Measurements from ENCODE around the gene YY1. TPM values are rescaled to one million over a fixed set of nuclear protein-coding genes. Genes with fewer than 3 reads are reported as not detected.

The YY1 gene
- total RNA-seq, 1 donor from 2014 or later = 42.4 TPM

- DNase-seq (ENCODE audit: low spot score in 2 of 2) = no peak
- Histone ChIP-seq H3K27me3 (no peaks in the 10 kb centered on the region), H3K4me1 (peaks cover 4 to 6% of the 10 kb centered on the region in 2 donors), H3K4me3 (no peak overlapping the region), H3K9me3 (no peaks in the 10 kb centered on the region), H3K27ac (no peak overlapping the region), H3K36me3 (no peaks in the 10 kb centered on the region)
- TF ChIP-seq CTCF (IDR thresholded peaks at IDR 0.05) = no peak
- intact Hi-C loops (cut with DNase I) = no loop called here
Observed at GRCh38 chr14:100322138-100322957, 83.4 kb downstream of the YY1 start.

- Histone ChIP-seq H3K4me3 (no peak within 1 kb of the TSS), H3K27ac (no peak within 1 kb of the TSS), H3K27me3 (no peaks in the 10 kb centered on the region), H3K9me3 (no peaks in the 10 kb centered on the region), H3K4me1 (peaks cover 0 to 5% of the 10 kb centered on the region in 2 donors), H3K36me3 (no peaks in the 10 kb centered on the region)
- TF ChIP-seq CTCF (IDR thresholded peaks at IDR 0.05) = no peak
- intact Hi-C loops (cut with DNase I) = no loop called here
- no peak for DNase-seq (ENCODE audit: low spot score in 2 of 2)
Observed at GRCh38 chr14:100323121-100323941, 84.4 kb downstream of the YY1 start, which contains the start of gene SLC25A47. TSS of gene SLC25A47 (plus strand) at chr14:100323339. CDS start at chr14:100323415, 76 bp downstream.

- TF ChIP-seq CTCF (IDR thresholded peaks at IDR 0.05) = no peak
- H3K4me3 ChIP-seq = no peak overlapping the region
- H3K9me3 ChIP-seq = no peaks in the 10 kb centered on the region
- H3K36me3 ChIP-seq = no peaks in the 10 kb centered on the region
- no peaks in the 10 kb centered on the region for H3K4me1 ChIP-seq
- H3K27ac ChIP-seq = no peak overlapping the region
- no peak for DNase-seq (ENCODE audit: low spot score in 2 of 2)
- intact Hi-C loops (cut with DNase I) = no loop called here
- H3K27me3 ChIP-seq = no peaks in the 10 kb centered on the region
Observed at GRCh38 chr14:100323942-100324307, 85.0 kb downstream of the YY1 start.

GRCh38 chr14:100325231-100325632 is 86.3 kb downstream of the YY1 start:
- no peak overlapping the region for H3K4me3 ChIP-seq
- no peaks in the 10 kb centered on the region for H3K36me3 ChIP-seq
- no peaks in the 10 kb centered on the region for H3K27me3 ChIP-seq
- no peak for TF ChIP-seq CTCF (IDR thresholded peaks at IDR 0.05)
- H3K9me3 ChIP-seq = no peaks in the 10 kb centered on the region
- no peak for DNase-seq (ENCODE audit: low spot score in 2 of 2)
- H3K27ac ChIP-seq = no peak overlapping the region
- intact Hi-C loops (cut with DNase I) = no loop called here
- H3K4me1 ChIP-seq = no peaks in the 10 kb centered on the region

- H3K4me1 ChIP-seq = no peaks in the 10 kb centered on the region
- H3K27me3 ChIP-seq = no peaks in the 10 kb centered on the region
- no peaks in the 10 kb centered on the region for H3K36me3 ChIP-seq
- no peak overlapping the region for H3K4me3 ChIP-seq
- intact Hi-C loops (cut with DNase I) = no loop called here
- no peak for TF ChIP-seq CTCF (IDR thresholded peaks at IDR 0.05)
- H3K9me3 ChIP-seq = no peaks in the 10 kb centered on the region
- DNase-seq (ENCODE audit: low spot score in 2 of 2) = no peak
- no peak overlapping the region for H3K27ac ChIP-seq
Observed at GRCh38 chr14:100325958-100326357, 87.0 kb downstream of the YY1 start.
